Urinary bladder (tissue), 4 donors: ENCODE data around the gene KCNG2. TPM values are rescaled to one million over a fixed set of nuclear protein-coding genes. Genes with fewer than 3 reads are reported as not detected.

Source experiments
- DNase-seq: peaks from one replicate; pipeline ENCODE4 v3.0.0-alpha.2; 2015; ENCODE audit errors: extremely low spot score
- H3K27ac ChIP-seq: one replicate; pipeline ENCODE4 v1.5.1; 2013; ENCODE audit warnings: low read depth, mild to moderate bottlenecking, moderate library complexity
- H3K36me3 ChIP-seq: one replicate; pipeline ENCODE4 v1.6.1; 2013; ENCODE audit warnings: mild to moderate bottlenecking, moderate library complexity; ENCODE audit not compliant: insufficient read depth
- H3K4me1 ChIP-seq: one replicate; pipeline ENCODE4 v1.6.1; 2013; ENCODE audit warnings: mild to moderate bottlenecking, moderate library complexity; ENCODE audit not compliant: insufficient read depth
- H3K4me3 ChIP-seq: one replicate; pipeline ENCODE4 v1.5.1; 2013; ENCODE audit warnings: low read depth, low read length
- WGBS: extraction: QIAGEN DNeasy Blood & Tissue Kit; methylation state at CpG from one replicate; pipeline ENCODE4 v1.1.7; 2013; 5-methylcytosine and 5-hydroxymethylcytosine counted together
- polyA plus RNA-seq: library from polyadenylated mRNA; stranded (reverse); fragments of 200-250 nt; gene quantifications from one replicate; pipeline ENCODE4 v1.2.3, GENCODE V29; 2013
- total RNA-seq: library from RNA; depleted of rRNA; stranded (reverse); fragments of >200 nt; gene quantifications from one replicate; pipeline ENCODE4 v1.2.3, GENCODE V29; 2014
- donor health status: healthy with polysubstance abuse.
- donor health status: healthy.

The KCNG2 gene
- total and polyA plus RNA-seq, 2 donors: 0.21 to 0.46 TPM

- Histone ChIP-seq H3K4me1 (no peaks in the 10 kb centered on the region), H3K36me3 (no peaks in the 10 kb centered on the region), H3K27ac (no peak overlapping the region), H3K4me3 (no peak overlapping the region)
- DNase-seq: no peak
- WGBS: 94% methylated on average over 15 of the region's 15 CpGs
Measured at GRCh38 chr18:79947881-79948610, 150.3 kb downstream of the KCNG2 start.

DNA sequence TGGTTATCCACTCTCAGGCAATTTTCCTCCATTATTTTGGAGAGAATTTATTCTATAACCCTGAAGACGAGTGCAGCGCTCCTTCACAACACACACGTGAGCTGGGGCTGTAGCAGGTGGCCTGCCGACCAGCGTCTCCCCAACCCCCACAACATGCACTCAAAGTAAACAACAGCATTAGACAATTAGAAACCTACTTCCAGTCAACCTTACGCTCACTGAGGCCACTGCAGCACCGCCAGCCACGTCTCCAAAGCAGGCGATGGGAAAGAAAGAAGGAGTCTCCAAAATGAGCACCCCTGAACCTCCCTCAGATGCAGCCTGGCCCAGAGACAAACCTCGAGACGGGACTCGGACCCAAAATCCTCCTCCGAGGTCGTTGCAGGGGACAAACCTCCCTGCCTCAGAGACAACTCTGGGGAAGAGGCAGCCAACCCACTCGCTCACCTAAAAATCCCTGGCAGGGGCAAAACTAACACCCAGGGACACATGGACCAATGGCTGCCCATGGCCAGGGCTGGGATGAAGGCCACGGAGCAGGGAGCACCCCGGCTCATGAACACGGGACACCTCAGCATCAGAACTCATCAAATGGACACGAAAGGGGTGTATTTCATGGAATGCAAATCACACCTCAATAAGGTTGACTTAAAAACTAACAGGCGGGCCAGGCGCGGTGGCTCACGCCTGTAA, 151.1 kb downstream of the KCNG2 start:
- Histone ChIP-seq H3K4me1 (no peaks in the 10 kb centered on the region), H3K4me3 (no peak overlapping the region), H3K27ac (no peak overlapping the region), H3K36me3 (no peaks in the 10 kb centered on the region)
- WGBS: 93% methylated on average over 23 of the region's 23 CpGs
- no peak for DNase-seq

Other genes with a start within 250 kb of the KCNG2 start
- gene CTDP1, start 118.1 kb upstream of the KCNG2 start, total RNA-seq: 10.1 TPM
- gene CTDP1, start 118.1 kb upstream of the KCNG2 start, polyA plus RNA-seq: 16.0 TPM
- gene SLC66A2, start 153.7 kb downstream of the KCNG2 start, total RNA-seq: 14.8 TPM
- gene SLC66A2, start 153.7 kb downstream of the KCNG2 start, polyA plus RNA-seq: 47.8 TPM
- gene HSBP1L1, start 166.7 kb downstream of the KCNG2 start, total RNA-seq: 4.9 TPM
- gene HSBP1L1, start 166.7 kb downstream of the KCNG2 start, polyA plus RNA-seq: 8.6 TPM
- gene TXNL4A, start 190.6 kb downstream of the KCNG2 start, total RNA-seq: 31.0 TPM
- gene TXNL4A, start 190.6 kb downstream of the KCNG2 start, polyA plus RNA-seq: 66.9 TPM
- 33.3 TPM for gene RBFA, start 236.5 kb downstream of the KCNG2 start, total RNA-seq
- gene RBFA, start 236.5 kb downstream of the KCNG2 start, polyA plus RNA-seq: 22.7 TPM